Esophagus muscularis mucosa (tissue), 4 donors: ENCODE measurements around the gene SV2C. TPM values are rescaled to one million over a fixed set of nuclear protein-coding genes. Genes with fewer than 3 reads are reported as not detected.
"Not testable (repeated sequence)": the region's sequence is repeated elsewhere in the genome, so short reads cannot be mapped to it uniquely, and the experiment has no call there.

Source experiments
- DNase-seq: peaks from one replicate; pipeline ENCODE4 v3.0.0-alpha.2; 2017; ENCODE audit errors: extremely low spot score
- H3K27ac ChIP-seq, 4 donors: fragments of 200-600 bp; sonication (generic); replicated peaks in 1 of 4; 1 replicate in 3 of 4; 2 replicates in 1 of 4; pipeline ENCODE4 v1.5.1; 2016 to 2019; ENCODE audit warnings: mild to moderate bottlenecking in 1 of 4
- H3K27me3 ChIP-seq, 4 donors: fragments of 200-600 bp; sonication (generic); one replicate each; pipeline versions ENCODE4 v1.5.1 to v1.6.0; 2016 to 2019
- H3K36me3 ChIP-seq, 4 donors: fragments of 200-600 bp; sonication (generic); one replicate each; pipeline ENCODE4 v1.5.1; 2016 to 2019
- H3K4me1 ChIP-seq, 4 donors: fragments of 200-600 bp; sonication (generic); one replicate each; pipeline ENCODE4 v1.5.1; 2016 to 2019
- H3K4me3 ChIP-seq, 4 donors: fragments of 200-600 bp; sonication (generic); 1 replicate in 2 of 4; 2 replicates in 2 of 4; pipeline ENCODE4 v1.5.1; 2016 to 2019; ENCODE audit warnings: mild to moderate bottlenecking in 4 of 4, moderate library complexity in 1 of 4
- H3K9me3 ChIP-seq, 4 donors: fragments of 200-600 bp; sonication (generic); 1 replicate in 3 of 4; 2 replicates in 1 of 4; pipeline ENCODE4 v1.5.1; 2016 to 2019
- CTCF ChIP-seq, 3 experiments: fragments of 200-600 bp in 2 of 3; fragments of 450-650 bp in 1 of 3; sonication (generic) in 2 of 3; IDR thresholded peaks; one replicate each; pipeline ENCODE4 v1.5.1; 2017 to 2019; ENCODE audit warnings: antibody characterized with exemption in 3 of 3, mild to moderate bottlenecking in 2 of 3, moderate library complexity in 1 of 3
- EP300 ChIP-seq: sonication (generic); formaldehyde crosslinking; IDR thresholded peaks from one replicate; pipeline ENCODE4 v1.6.1; 2017; ENCODE audit warnings: antibody characterized with exemption
- POLR2A ChIP-seq: fragments of 450-650 bp; IDR thresholded peaks from one replicate; pipeline ENCODE4 v1.6.1; 2017; ENCODE audit warnings: antibody characterized with exemption, moderate library complexity, mild to moderate bottlenecking, low read depth
- POLR2AphosphoS5 ChIP-seq, 2 donors: sonication (generic); formaldehyde crosslinking; IDR thresholded peaks; one replicate each; pipeline ENCODE4 v1.6.1; 2017; ENCODE audit warnings: antibody characterized with exemption in 2 of 2
- WGBS: methylation state at CpG from one replicate; pipeline ENCODE4 v1.1.5; 2018; 5-methylcytosine and 5-hydroxymethylcytosine counted together
- intact Hi-C: fragments of 100-400 bp; cut with DNase I; formaldehyde crosslinking; loops from one replicate; pipeline ENCODE4 v1.15.1; 2023
- total RNA-seq, 4 donors: library from RNA; depleted of rRNA; stranded (reverse); fragments of >200 nt; gene quantifications; one replicate each; pipeline versions ENCODE4 v1.1.0 to v1.2.1, GENCODE V29; 2016

Gene SV2C
- under 1 TPM; 0.23 to 0.99 (median 0.47) TPM for total RNA-seq

GRCh38 chr5:76082772-76083554, at the start of gene SV2C:
Gene SV2C (plus strand): TSS chr5:76083383. CDS start chr5:76131751, 48,368 bp downstream.
- peaks cover 7 to 35% (median 33%) of the 10 kb centered on the region in 4 donors for H3K4me1 ChIP-seq
- no peaks in the 10 kb centered on the region for H3K36me3 ChIP-seq
- under 1% methylated on average over 24 of the region's 63 CpGs for WGBS
- H3K9me3 ChIP-seq, result no peaks in the 10 kb centered on the region
- peaks cover 0 to 90% (median 23%) of the 10 kb centered on the region in 4 donors for H3K27me3 ChIP-seq
- peak within 1 kb of the TSS; percentile 20 to 41 (median 32) for H3K4me3 ChIP-seq
- intact Hi-C loops, result no loop called here
- TF ChIP-seq POLR2A, result no peak
- TF ChIP-seq EP300, result no peak
- no peak for TF ChIP-seq POLR2AphosphoS5 (IDR thresholded peaks at IDR 0.05)
- TF ChIP-seq CTCF (IDR thresholded peaks at IDR 0.05), result no peak
- no peak within 1 kb of the TSS for H3K27ac ChIP-seq
- DNase-seq, result no peak

GRCh38 chr5:76037736-76038151, 45.4 kb upstream of the SV2C start:
- H3K4me1 ChIP-seq, H3K27ac ChIP-seq, intact Hi-C loops, H3K36me3 ChIP-seq, DNase-seq, H3K9me3 ChIP-seq, H3K4me3 ChIP-seq: not testable (repeated sequence)
- WGBS, result 21% methylated on average over 17 of the region's 18 CpGs
- H3K27me3 ChIP-seq, result peaks cover 0 to 18% (median 0%) of the 10 kb centered on the region in 4 donors

GRCh38 chr5:76038212-76038611, 45.0 kb upstream of the SV2C start:
- no peak overlapping the region for H3K4me3 ChIP-seq
- TF ChIP-seq POLR2AphosphoS5 (IDR thresholded peaks at IDR 0.05) (no peak), CTCF (IDR thresholded peaks at IDR 0.05) (no peak), EP300 (no peak), POLR2A (no peak)
- no peak for DNase-seq
- H3K4me1 ChIP-seq, result no peaks in the 10 kb centered on the region
- intact Hi-C loops, result no loop called here
- H3K36me3 ChIP-seq, result no peaks in the 10 kb centered on the region
- H3K27me3 ChIP-seq, result peaks cover 0 to 18% (median 0%) of the 10 kb centered on the region in 4 donors
- H3K27ac ChIP-seq, result no peak overlapping the region
- H3K9me3 ChIP-seq, result no peaks in the 10 kb centered on the region

- H3K4me1 ChIP-seq, result no peaks in the 10 kb centered on the region
- 90% methylated on average over 2 of the region's 2 CpGs for WGBS
Observed at GRCh38 chr5:76040806-76041205, 42.4 kb upstream of the SV2C start.

More at GRCh38 chr5:76040806-76041205, 42.4 kb upstream of the SV2C start:
- H3K27me3 ChIP-seq, result peaks cover 0 to 18% (median 0%) of the 10 kb centered on the region in 4 donors
- no peak for DNase-seq
- H3K27ac ChIP-seq, result no peak overlapping the region
- H3K36me3 ChIP-seq, result no peaks in the 10 kb centered on the region
- TF ChIP-seq POLR2AphosphoS5 (IDR thresholded peaks at IDR 0.05), result no peak
- no peak for TF ChIP-seq POLR2A
- TF ChIP-seq CTCF (IDR thresholded peaks at IDR 0.05), result no peak
- no peak for TF ChIP-seq EP300
- intact Hi-C loops, result no loop called here
- H3K9me3 ChIP-seq, result no peaks in the 10 kb centered on the region
- no peak overlapping the region for H3K4me3 ChIP-seq
